Retina (tissue), 1 donor: ENCODE data around the gene ADAT1.
"Not testable (repeated sequence)": the region's sequence is repeated elsewhere in the genome, so short reads cannot be mapped to it uniquely, and the experiment has no call there.

ENCODE experiments used
- DNase-seq: peaks from one replicate; pipeline ENCODE4 v3.0.0-alpha.2; 2016

The ADAT1 gene

DNA sequence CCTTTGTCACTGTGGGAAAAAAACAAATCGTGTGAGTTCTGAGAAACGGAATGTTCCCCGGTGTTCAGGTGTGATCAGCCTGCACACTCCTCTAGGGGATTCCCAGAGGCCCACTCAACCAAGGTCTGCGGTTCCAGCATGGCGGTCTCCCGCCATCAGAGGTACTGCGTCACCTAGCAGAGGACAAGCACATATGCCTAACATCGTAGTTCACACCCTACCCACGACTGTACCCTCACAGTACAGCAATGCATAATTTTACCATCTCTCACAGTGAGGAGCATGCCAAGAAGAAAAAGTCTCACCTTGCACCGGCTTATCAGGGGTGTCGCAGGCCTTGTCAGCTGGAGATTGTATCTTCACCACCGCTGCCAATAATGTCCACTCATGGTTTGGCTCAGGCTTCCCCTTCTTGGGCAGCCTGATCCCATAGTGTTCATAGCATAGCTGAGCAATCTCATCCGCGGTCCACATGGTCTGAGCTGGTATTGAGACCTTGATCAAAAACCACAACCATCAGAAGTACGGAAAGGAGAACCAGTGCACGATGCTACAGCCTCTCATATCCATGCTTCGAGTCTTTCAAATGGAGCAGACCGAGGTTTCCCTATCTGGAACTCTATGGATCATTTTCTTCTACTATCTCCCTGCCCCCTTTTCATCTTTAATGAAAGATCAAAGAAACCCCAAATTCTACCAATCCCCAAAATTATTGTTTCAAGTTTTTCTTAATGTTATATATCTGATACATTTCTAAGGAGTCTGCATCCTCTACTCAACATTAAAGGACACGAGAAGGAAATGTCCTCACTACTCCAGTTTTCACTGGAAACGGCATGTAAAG lies 2.5 kb downstream of the ADAT1 start:
- no peak for DNase-seq

DNA sequence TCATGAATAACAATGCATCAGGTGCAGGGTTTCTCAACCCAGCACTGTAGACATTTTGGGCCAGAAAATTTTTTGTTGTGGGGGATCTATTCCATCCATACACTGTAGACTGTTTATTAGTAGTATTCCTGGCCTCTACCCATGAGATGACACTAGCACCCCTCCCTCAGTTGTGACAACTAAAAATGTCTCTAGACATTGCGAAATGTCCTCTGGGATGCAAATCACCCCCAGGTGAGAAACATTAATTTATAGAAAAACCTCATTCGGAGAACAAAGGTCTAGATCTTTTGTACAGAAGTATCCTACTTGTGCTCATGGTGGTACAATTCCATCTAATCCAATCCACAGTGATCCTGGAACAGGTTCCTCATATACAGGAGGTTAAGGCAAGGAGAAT lies 4.3 kb downstream of the ADAT1 start:
- DNase-seq, result no peak

DNA sequence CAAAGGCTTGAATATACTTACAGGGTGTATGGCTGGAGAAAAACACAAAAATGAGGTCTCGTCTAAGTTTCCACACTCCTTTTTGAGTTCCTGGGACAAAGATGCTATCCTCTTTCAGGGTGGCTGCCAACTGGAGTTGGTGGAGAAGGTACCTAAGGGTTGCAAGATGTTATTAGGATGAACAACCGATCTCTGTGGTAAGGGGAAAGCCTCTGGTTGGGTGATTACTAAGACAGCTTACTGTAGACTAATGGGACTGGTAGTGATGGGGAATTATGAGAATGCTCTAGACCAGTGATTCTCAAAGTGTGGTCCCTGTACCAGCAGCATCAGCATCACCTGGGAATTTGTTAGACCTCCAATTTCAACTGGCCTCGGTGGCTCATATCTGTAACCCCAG lies 6.0 kb downstream of the ADAT1 start:
- DNase-seq, result no peak

DNA sequence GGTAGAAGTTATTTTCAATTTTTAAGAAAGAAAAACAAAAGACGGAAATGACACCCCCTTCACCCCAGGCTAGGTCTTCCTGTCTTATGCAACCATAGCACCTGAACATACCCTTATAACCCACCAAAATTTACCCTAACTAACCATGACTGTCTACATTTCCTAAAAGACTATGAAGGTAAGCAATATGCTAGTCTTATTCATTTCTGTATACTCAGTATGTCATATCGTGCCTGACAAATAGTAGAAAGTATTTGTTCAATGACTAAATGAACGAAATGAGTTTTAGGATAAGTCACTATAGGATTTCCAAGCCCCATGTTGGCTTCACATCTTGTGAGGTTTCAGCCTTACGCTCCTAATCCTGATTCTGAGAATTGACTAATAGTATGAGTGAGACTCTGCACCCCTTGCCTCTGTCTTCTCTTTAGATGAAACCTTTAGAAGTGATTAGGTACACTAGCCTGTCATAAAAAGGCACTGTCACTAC lies 6.5 kb downstream of the ADAT1 start:
- no peak for DNase-seq

DNA sequence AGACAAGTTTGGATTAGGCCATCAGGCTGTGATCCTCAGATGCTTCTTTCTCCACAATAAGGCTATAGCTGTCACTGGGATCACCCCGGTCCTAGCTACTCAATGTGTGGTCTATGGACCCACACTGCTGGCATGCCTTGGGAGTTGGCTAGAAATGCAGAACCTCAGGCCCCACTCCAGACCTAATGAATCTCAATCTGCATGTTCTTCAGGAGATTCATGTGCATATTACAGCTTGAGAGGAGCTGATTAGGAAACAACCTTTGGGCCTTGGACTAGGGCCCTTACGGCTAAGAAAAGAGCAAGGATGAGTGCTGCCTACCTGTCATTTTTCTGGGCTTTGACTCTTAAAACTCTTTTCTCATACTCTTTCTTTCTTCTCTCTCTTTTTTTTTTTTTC lies 7.5 kb downstream of the ADAT1 start:
- no peak for DNase-seq

DNA sequence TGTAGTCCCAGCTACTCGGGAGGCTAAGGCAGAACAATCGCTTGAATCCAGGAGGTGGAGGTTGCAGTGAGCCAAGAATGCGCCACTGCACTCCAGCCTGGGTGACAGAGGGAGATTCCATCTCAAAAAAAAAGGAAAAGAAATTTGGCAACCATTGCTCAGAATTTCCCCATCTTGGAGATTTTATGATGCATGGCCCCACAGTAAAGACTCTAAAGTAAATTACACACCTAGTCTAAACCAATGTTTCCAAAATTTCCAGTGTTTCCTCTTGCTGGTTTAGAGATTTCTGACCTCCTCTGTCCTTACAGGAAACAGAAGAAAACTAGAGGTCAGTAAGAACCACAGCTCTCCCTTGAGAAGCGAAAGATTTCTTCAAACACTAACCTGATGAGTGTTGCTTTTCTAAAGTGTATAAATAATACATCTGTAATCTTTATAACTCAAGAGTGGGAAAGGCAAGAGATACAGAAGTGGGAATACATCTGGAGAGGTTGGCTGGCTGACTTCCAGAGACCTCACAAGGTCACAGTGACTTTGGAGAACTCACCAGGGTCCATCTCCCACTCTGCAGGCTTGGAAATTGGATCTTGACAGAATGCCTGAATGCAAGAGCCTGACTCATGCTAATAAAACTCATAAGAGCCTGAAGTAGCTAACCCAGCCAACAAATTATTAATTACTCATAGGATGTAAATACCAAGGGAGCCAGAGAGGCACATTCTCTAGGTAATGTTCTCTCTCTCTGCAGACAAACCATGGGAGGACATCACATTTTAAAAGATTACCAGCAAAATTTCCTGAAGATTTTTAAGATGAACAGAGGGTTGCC lies 8.8 kb downstream of the ADAT1 start:
- no peak for DNase-seq

DNA sequence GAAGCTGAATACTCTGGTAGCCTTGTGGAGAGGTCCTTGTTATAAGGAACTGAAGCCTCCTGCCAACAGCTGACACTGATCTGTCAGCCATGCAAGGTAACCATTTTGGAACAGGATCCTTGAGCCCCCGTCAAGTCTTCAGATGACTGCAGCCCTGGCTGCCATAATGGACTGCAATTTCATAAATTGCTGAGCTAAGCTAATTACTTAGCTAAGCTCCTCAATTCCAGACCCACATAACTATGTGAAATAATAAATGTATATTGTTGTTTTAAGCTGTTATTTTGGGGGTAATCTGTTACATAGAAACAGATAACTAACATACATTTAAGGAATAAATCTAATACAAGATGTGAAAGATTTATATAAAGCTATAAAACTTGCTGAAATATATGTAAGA lies 16.6 kb downstream of the ADAT1 start:
- no peak for DNase-seq

DNA sequence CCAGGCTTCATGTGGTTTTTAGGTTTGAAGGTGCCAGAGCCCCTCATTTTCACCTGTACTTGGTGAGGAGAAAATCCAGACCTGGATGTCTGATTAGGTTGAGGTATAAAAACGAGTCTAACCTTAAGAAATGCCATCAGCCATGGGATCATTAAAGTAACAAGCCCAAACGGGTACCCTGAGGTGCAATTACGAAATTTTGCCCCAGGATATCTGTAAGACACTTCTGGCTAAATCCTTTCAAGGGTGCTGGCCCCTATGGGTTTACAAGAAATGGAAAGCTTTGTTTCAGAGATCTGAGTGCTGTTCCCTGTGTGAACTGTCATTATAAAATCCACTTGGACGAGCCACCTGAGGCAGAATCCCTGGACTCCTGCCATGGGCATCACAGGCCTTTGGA lies 19.8 kb downstream of the ADAT1 start:
- DNase-seq, result no peak

DNA sequence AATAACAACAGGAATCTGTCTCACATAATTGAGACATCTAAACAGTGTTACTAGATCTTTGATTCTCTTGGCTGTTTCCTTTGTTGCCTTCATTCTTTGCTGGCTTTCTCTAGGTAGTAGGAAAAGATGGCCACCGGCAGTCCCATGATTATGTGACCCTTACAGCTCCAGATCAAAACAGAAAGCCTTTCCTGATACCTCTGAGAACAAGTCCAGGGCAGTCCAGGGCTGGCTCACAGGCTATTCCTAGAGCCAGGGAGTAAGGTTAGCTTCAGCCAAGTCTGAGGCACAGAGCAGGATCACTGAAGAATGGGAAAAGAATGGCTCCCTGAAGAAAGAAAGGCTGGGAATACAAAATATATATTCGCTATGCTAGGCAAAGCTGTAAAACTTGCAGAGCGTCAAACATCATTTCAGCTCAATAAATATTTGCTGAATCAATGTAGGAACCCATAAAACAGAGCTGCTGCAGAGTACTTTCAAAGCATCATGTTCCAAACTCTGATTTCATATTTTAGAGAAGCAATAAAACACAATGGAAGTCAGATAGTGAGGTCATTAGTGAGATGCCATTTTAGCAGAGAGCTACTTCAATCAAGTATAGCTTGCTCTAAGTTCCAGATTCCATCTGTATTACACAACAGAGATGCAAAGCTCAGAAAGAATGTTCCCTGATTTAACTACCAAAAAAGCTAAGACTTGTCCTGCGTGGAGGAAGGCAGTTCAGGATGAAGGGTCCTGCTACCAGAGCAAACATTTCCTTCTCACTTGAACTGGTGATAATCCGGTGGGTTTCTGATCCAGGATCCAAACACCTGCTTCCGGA lies 23.4 kb downstream of the ADAT1 start:
- no peak for DNase-seq

DNA sequence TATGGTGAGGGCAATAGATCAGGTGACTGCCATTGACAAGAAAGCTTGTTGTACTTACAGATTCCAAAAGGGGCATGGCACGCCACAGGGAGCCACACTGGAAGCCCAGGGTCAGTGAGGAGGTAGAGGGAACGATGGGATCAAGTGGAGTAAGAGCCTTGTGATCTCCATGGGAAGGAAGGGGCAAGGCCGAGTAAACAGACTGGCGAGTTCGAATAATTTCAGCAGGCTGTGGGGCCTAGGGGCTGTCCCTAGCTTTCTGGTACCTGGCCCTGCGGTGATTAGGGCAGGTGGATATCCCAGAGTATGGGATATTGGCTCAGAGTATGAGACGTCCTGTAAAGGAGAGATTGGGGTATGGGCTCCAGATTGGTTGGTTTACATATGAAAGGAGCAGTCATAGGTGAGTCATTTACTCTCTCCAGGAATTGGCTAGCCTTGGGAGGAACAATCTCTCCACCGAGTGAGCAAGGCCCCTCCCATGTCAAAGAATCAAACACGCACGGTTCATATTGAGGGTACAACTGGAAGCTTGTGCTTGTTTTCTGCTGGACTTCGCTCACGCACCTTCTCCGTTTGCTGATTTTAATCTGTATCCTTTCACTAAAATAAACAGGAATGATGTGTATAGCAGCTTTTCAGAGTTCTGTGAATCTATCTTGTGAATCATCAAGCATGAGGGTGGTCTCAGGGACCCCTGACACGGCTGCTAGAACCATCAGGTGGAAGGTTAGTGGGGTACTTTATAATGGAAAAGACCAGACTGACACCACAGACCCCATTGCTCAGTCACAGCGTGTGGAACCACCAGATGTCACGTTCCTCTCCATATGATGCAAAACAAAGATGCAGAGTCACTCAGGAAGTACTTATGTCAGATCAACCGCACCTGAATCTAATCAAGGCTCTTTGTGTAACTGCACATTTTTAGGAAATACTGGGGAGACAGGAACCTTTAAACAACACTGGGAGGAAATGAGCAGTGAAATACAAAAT lies 29.0 kb downstream of the ADAT1 start:
- DNase-seq, result no peak

DNA sequence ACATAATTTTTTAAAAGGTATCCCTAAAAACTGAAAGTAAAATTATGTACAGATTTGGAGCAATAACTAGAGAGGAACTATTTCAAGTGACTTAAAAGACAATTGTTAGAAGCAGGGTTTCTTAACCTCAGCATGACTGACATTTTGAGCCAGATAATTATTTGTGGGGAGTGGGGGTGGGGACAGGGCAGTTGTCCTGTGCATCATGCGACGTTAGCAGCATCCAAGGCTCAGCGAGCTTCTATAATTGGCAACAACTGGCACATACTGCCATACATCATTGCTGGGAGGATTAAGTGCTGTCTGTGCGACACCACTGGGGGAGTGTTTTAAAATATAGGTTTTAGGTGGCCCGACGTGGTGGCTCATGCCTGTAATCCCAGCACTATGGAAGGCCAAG lies 29.8 kb downstream of the ADAT1 start:
- no peak for DNase-seq

DNA sequence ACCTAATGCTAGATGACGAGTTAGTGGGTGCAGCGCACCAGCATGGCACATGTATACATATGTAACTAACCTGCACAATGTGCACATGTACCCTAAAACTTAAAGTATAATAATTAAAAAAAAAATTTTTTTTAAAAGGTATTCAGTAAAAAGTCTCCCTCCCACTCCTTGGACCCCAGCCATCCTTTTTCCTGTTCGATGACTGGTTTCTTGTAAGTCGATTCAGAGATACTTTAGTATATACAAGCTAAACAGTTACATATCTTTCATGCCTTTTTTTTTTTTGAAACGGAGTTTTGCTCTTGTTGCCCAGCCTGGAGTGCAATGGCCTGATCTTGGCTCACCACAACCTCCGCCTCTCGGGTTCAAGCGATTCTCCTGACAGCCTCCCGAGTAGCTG lies 31.2 kb downstream of the ADAT1 start:
- DNase-seq, result not testable (repeated sequence)

DNA sequence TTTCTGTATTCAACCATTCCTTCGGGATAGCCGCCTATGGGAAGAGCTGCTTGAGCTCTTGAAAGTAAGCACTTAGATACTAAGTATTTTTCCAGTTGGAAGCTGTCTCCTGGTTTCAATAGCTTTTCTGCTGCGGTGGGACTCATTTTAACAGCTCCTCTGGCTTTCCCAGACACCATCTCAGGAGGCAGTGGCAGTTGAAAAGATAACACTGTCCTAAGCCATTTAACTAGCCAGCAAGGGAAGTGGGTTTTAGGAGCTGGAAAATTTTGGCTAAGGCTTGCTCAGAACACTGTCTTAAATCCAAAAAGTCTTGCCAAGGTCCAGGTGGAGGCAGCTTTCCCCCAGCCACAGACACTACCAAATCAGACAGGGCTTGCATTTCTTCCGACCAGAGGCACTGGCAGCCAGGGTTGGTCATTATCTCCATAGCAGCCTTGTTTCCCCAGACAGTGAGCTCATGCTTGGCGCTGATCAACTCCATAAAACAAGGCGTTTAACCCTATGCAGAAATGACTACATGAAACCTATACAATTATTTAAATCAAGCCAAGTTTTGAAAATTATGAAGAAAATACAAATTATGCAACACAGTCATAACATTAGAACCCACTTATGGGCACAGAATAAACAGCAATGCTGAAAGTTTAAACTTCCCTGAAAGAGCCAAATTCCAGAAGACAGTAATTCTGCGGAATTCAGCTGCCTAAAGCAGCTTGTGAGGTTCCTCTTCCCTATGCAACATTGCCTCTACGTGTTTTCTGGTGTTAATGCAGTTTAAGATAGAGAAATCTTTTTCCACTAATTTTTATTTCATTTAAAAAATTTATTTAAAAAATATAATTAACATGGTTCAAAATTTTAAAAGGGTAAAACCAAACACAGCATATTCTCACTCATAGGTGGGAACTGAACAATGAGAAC lies 31.9 kb downstream of the ADAT1 start:
- no peak for DNase-seq

DNA sequence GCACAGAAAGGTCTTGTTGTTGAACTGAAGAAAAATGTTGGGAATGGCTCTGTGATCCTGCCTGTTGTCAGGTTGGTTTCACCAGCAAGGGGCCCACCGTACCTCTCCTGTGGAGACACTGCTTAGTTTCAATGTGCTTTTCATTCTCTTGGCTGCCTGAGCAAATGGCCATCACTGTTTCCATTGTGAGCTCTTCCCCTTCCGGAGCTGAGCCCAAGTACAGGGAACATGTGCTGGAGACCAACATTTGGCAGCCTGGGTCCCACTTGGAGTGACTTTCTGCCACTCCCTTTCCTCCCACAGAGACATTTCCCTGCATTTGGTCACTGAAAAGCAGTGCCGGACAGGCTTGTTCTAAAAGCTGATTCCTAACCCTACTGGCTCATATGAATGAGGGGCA lies 33.8 kb downstream of the ADAT1 start:
- DNase-seq, result no peak

DNA sequence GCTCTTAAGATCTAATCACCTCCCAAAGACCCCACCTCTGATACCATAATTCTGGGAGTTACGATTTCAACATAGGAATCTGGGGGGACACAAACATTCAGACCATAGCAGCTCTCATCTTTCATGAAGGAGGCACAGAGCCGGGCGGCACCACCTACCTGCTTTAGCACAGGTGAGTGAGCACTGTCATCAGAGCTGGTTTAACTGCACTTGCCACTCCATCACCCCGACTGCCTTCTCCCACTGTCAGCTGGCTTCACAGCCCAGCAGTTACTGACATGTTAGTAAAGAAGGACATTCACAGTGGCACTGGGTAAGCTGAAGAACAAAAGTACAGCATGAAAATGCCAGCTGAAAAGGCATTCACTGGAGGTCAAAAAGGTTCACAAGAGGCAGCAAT lies 34.4 kb downstream of the ADAT1 start:
- no peak for DNase-seq

DNA sequence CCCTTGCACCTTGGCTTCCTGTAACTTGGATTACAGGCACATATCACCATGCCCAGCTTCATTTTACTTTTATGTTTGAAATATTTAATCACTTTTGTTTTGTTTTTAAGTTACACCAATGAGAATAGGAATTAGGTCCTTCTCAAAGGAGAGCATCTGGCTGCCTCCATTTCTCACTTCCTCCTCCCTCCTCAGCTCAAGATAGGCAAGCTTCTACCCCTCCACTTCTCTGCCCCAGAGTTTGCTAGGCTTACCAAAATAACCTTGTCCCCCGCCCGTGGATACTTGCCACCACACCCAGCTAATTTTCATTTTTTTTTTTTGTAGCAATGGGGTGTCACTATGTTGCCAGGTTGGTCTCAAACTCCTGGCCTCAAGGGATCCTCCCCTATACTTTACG lies 39.0 kb downstream of the ADAT1 start:
- DNase-seq, result no peak

DNA sequence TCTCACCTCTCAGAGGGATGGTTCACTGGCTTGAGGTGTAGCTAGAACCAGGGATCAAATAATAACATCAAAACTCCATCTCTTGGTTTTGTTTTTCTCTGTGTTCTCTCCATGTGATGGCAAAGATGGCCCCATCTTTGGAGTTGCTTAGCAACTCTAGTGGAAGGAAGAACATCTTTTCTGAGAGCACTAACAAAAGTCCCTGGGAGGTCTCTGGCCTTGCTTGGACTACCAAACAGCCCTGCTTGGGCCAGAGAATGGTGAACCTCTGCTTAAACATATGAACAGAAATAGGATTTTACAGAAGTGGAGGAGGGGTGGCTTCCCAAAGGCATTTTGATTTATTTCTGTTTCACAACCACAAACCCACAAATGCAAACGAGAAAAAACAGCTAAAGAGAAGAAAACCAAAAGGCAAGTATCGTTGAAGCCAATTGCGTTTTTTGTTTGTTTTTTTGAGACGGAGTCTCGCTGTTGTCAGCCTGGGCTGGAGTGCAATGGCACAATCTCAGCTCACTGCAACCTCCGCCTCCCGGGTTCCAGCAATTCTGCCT lies 43.7 kb downstream of the ADAT1 start:
- no peak for DNase-seq

DNA sequence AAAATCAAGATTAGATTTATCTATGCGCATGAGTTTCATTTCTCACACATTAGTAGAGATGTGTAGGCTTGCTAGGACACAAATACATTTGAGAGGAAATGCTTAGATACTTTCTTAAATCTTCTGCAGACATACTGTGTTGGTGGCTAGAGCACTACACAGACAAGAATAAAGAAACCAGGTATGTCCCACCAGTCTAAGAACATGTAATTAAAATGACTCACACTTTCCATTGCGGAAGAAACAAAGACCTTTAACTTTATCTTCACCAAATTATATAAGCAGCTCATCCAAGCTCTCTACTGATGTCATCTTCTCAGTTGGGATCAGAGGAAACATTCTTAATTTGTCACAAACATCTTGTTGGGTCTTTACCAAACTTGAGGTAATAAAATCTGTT lies 44.4 kb downstream of the ADAT1 start:
- no peak for DNase-seq

DNA sequence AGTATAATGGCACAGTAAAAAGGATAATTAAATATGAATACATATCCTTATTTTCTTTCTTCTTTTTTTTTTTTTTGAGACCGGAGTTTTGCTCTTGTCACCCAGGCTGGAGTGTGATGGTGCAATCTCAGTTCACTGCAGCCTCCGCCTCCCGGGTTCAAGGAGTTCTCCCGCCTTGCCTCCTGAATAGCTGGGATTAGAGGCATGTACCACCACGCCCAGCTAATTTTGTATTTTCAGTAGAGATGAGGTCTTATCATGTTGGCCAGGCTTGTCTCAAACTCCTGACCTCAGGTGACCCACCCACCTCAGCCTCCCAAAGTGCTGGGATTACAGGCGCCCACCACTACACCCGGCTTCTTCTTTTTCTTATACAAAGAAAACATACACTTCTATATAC lies 44.9 kb downstream of the ADAT1 start:
- no peak for DNase-seq

DNA sequence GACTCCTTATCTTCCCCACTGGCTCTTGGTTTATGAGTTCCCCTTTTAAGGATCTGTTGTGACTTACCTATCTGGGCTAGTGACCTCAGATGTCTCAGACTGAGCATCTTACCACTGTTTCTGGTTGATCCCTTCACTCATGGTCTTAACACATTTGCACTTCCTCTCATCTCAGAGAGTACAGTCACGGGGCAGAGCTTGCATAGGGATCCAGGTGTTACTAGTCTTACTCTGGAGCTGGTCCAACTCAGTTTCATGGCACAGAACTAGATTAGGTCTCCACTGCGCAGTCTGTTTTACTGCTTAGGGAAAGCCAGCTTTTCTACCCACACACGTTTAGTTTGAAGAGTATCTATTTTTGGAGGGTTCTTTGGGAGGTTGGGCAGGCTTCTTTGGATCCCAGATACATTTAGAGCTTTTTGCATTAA lies 46.7 kb downstream of the ADAT1 start:
- DNase-seq, result no peak
